Activated CD4-positive, alpha-beta T cell treated with anti-CD3 and anti-CD28 coated beads, Interleukin-2, Interleukin-6, amounts not matched to agents 100 ng/mL and 50 ng/mL, durations not matched to agents 16 hours and 8 hours (primary cell): ENCODE results near the gene DSN1.
A peak's percentile ranks its signal among the peaks of the same experiment; 100 is the strongest.

Source experiments
- DNase-seq: peaks from one replicate; pipeline ENCODE4 v3.0.0-alpha.2; 2020

The DSN1 gene

DNA sequence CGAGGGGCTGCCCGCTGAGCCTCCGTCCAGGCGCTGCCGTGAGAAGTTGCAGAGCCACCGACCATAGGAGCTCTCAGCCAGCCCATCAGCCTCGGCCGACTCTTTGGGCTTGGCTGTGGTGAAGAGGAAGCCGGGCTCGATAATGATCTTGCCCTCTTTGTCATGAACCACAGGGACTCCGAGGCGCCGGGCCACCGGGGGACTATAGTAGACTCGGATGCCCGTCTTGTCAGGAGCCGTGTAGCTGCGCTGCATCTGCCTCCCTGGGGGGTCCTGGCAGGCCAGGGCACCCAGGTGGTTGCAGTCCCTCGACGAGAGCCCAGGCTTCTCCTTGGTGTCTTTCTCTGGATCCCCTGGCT lies 20.5 kb upstream of the DSN1 start:
- no peak for DNase-seq

DNA sequence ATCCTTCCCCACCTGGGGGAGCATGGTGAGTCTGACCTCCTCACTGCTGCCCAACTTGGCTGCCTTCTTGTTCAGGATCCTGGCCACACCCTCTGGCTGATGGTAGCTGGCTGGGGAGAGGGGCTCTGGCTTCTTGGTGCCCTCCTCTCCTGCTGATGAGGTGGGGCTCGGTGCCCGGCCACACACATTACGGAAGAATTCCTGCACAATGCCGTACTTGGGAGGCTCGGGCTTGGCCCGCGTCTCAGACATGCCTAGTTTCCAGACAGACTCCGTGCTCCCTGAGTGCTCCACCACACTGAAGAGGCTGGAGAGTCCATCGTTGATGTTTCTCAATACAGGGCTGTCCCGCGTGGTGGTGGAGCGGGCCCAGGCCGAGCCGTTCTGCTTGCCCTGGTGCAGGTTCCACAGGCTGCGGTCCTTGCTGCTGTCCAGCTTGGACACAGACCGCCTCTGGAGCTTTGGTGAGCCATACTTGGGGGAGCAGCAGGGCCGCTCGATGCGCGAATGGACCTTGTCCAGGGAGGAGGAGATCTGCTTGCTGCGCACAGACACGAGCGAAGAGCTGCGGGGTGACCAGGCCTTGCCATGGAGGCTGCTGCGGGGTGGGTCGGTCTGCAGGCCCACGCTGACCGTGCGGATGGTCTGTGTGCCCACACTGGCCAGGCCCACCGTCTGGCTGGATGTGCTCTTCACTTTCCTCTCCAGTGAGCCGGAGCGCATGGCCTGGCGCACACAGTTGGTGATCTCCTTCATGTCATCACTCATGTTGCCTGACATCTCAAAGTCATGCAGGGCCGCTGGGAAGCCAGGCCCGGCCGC lies 19.9 kb upstream of the DSN1 start:
- no peak for DNase-seq

DNA sequence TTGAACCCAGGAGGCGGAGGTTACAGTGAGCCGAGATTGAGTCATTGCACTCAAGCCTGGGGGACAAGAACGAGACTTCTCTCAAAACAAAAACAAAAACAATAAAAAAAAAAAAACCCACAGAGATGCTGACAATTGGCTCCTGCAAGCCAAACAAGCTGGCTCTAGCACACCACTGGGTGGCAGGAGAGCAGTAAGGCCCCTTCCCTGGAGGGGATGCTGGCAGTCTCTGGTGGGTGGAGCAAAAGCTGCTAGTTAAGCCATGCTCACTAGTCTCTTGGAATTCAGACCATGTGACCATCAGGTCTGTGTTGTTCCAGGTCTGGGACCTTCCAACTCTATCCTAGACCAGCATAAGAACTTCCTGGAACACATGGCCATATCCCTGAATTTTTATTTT lies 18.9 kb upstream of the DSN1 start:
- peak; percentile 21 for DNase-seq

DNA sequence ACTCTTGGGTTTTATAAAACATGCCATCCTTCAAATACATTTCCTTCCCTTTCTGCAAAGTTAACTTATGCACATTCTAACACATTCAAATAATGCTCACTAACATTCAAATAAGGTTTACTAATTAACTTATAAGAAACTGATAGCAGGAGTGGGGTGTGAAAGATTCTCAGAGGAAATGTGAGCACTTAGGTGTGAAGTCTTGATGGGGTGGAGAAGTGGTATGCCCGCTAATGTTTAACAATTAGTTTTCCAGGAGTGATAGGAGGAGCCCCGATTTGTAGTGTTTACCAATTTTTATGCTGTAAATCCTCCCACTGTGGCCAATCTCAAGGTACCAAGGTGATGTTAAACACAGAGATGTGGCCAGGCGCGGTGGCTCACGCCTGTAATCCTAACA lies 18.3 kb upstream of the DSN1 start:
- no peak for DNase-seq

DNA sequence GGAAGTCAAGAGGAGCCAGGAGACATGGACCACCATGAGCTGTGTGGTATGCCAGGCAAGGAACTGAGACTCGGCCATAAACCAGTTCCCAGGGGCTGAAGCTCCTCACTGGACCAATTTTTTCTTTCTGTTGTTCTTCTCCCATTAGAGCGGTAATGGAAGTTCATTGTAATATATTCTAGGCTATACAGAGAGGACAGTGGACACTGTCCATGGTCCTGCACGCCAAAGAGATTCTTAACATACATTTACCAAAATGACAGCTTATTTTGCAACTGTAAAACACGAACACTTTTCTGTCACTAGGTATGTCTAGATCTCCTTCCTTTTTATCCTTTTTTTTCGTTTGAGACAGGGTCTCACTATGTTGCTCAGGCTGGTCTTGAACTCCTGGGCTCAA lies 13.1 kb upstream of the DSN1 start:
- DNase-seq: no peak

DNA sequence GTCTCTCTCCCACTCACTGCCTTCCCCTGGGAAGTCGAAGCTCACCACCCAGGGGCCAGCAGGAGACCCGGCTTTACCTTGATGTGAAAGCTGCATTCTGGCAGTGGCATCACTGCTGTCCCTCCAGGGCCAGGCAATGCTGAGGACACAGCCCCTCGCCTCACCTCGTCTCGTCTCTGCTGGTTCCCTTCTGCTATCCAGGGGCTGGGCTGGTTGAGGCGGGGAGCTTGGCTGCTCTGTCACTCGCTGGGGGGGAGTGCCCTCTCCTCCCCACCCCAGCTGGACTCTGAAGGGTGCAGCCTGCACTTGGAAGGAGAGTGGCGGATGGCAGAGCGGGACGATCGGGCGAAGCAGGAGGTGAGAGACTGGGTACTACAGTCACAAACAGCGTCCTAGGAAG lies 12.7 kb upstream of the DSN1 start:
- DNase-seq: no peak

DNA sequence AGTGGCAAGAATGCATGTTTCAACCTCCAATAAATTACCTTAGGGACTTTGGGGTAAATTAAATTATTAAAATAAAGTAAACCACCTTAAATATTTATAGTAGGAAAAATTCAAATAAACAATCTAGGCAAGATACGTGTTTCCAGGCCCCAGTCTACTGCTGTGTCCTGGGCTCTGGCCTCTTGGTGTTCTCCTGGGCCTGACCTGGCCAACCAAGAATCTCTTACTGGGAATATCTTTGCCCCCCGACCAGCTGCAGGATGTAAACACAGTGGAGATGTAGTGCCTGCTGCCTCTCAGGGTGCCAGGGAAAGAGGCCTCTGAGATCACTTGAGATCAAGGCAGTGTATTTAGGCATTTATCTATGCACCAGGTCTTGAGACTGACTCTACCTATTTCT lies 11.7 kb upstream of the DSN1 start:
- DNase-seq: no peak

DNA sequence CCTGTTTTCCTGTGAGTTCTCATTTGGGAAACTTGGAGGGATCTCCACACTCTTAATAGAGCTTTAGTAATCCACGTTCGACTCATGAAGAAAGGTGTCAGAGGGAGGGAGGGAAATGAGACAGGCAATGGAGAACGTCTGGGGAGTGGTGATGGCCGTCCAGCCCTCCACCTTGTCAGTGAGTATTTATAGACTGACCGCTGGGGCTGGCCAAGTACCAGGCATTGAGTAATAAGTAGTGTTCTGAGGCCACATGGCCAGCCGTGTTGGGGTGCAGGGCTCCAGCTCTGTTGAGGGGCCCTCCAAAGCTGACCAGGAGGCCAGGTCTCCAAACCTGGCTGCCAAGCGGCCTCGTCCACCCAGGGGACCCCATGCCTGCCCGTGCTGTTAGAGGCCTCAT lies 11.3 kb upstream of the DSN1 start:
- no peak for DNase-seq

DNA sequence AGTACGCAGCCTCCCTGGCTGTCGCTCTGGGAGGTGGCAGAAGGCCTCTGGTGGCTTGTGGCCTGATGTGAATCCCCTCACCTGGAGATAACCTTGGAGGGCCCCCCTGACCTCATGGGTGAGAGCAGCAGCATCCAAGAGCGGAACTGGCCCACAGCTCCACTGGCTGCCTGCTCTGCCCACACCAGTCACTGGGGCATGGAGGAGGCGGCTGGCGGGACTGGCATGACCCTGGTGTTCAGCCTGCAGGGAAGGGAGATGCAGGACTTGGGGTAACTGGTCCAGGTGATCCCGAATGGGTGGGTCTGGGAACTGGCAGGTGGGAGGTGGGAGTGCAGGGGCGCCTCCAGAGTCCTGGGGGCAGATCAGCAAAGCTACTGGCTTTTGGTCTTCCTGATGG lies 10.6 kb upstream of the DSN1 start:
- no peak for DNase-seq

DNA sequence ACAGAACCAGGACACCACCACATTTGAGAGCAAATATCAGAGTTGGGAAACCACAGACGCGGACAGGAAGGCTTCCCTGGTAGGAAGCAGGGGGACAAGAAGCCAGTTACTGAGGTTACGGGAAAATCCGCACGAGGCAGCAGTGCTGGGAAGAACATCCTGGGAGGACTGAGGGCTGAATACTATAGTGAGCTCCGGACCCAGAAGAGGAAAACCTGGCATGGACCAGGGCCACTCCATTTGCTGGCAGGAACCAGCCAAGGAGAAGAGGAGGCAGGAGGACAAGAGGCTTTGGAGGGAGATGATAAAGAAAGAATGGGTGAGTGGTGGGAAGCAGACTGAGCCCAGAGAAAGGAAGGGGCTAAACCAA lies 6.1 kb upstream of the DSN1 start:
- no peak for DNase-seq

DNA sequence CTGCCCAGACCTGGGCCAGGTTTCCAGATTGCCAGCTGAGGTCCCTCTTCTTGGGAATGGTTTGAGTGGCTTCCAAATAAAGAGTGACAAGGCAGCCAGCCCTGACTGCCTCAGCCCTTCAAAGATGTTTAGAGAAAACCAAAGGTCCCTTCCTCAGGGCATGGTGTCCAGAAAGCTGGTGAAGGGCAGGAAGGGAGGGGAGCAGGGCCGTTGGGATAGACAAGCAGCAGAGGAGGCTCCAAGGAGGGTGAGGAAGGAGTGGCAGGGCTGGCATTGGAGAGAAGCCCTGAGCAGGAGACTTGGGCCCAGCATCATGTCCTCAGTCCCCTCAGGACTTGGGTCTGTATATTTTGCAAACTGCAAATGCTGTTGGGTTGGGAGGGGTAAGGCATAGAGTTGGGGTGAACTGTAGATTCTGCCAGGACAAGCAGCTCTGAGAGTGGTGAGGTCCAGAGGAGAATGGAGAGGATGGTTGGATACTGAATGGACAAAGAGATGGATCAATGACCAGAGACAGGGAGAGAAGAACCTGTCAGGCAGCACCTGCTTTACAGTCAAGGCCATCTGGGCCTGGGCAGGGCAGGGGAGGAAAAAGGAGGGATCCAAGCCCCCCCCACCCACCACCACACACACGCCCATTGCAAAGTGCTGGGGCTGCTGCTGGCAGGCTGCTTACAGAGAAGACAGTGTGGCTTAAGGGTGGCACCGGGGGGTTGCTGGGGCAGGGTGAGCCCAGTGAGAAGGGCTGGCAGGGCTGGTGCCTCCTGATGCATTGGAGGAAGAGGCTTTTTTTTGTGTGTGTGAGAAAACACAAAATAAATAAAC lies 5.5 kb upstream of the DSN1 start:
- DNase-seq: no peak

DNA sequence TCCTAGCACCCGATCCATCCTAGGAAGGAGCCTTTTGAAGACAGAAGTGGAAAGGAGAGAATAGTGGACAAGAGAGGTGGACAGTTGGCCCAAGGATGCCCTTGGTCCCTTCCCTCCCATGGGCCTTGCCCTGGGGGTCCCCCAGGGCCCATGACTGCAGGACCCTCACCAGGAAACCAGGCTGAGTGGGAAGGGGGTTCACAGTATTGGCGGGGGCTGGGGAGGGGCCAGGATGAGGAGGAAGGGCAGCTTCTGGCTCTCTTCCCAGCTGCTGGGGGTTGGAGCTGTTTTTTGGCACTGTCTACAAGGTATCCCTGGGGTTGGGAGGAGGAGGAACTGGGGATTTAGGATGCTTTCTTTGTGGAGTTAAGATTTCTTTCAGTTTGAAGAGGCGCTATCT lies 4.0 kb upstream of the DSN1 start:
- no peak for DNase-seq

DNA sequence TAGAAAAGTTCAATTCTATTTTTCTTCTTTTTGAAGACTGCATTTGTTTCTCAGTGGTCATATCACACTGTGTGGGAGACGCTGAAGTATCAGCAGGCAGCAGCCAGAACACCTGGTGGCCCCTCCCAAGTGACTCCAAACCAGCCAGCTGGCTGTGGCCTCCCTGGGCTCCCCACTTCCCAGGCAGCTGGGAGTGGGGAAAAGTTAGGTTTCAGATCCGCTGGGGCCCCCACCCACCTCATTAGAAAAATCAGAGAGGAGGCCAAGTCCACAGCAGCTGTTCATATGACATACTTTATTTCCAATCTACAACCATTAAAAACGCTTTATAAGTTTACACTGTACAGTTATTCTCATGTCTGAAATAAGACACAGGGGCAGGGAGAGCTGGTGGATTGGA lies 3.6 kb upstream of the DSN1 start:
- DNase-seq: no peak

DNA sequence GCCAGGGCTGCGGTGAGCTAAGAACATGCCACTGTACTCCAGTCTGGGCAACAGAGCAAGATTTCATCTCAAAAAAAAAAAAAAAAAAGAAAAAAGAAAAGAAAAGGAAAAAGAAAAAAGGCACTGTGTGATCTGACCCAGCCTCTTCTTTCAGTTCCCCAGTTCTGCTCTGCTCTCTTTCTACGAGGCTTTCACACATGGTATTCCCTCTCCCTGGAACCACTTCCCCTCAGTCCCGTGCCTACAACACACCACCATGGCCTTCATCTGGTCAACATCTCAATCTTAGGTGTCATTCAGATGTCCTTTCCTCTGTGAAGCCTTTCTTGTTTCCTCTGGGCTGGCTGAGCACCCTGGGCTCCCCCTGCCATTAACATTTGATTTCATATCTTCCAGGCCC lies 2.3 kb upstream of the DSN1 start:
- DNase-seq: no peak

DNA sequence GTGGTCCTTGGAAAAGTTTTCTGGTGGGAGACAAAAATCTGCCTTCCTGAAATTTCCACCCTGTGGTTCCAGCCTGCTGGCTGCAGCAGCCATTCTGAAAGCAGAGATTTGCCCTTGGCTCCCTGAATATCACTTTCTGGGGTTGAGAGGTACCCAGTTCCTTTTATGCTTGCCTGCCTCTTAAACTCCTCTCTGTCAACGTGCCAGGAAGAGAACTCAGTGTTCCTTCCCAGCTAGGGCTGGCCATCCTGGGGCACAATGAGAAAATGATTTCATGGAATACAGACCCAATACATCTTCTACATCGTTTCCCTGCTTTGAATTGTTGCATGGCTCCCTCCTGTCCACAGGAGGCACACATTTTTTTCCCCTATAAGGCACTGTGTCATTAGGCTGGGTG lies 1.6 kb upstream of the DSN1 start:
- DNase-seq: no peak

DNA sequence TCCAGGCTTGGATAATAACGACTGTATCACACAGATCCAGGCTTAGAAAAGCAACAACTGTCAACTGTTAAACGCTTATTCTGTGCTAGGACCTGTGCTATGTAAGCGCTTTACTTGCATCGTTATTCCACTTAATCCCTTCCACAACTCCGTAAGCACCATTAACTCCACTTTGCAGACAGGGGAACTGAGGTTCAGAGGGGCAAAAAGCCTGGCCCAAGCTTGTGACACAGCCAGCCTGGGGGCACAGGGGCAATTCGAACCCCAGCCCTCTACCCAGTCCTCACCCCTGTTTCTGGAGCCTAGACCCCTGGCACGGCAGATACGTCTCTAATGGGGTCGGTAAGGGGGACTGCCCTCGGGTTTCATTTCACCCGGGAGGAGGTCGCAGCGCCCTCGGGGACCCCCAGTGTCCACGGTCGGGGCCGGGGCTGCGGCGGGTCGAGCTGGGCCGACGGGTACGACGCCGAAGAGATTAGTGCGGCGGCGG lies 411 bp downstream of the DSN1 start:
- no peak for DNase-seq

DNA sequence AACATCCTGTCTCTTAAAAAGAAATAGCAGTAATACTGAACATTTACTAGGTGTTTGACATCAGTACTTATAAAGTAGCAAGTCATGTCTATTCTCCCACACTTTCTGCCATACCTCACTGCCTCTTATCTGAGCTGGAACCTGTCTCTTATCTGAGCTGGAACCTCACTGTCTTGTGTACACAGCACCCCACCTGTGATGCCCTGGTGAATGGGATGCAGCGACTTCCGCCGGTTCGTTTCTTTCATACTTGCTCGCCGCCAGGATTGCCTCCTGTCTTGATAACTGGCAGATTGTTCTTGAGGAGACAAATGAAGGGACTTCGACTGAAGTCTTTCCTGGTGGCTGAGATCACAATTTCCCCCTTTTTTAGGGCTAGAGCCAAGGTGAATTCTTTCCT lies 2.9 kb downstream of the DSN1 start:
- DNase-seq: no peak

DNA sequence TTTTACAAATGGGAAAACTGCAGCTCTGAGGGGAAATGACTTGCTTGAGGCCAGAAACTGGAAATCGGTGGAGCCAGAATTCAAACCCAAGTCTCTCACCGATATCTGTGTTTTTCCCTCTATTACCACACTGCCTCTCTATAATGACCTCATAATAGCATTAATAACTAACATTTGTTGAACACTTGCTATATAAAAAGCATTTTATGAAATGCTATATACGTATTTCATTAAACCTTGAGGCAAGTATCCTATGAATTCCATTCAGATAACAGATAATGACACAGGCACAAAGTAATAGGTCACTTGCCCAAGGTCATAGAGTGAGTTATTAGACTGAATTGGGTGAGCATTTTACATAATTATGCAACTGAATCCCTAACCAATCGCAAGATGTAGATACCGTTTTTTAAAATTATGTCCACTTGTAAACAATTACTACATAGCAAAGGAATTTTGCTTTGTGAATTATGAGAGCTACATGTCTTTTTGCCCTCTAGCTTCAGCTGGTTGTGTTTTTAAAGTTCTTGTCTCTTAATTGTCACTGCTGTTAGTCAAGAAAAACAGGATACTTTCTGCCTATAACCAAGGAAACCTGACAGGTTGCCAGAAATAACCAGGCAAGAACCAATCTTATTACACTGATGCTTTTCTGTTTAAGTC lies 4.7 kb downstream of the DSN1 start:
- no peak for DNase-seq

DNA sequence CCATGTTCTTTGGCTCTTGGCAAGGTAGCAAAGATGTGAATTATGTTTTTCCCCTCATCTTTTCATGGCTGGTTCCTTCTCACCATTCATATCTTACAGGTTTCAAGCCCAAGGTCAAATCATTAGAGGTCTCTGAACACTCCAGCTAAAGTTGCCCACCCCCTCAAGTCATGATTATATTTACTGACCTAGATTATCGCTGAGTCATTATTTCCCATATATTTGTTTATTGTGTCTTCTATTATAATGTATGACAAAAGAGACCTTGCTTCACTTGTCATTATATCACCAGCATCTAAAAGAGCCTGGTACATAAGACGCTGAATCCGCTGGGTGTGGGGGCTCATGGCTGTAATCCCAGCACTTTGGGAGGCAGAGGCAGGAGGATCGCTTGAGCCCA lies 12.4 kb downstream of the DSN1 start:
- DNase-seq: no peak

DNA sequence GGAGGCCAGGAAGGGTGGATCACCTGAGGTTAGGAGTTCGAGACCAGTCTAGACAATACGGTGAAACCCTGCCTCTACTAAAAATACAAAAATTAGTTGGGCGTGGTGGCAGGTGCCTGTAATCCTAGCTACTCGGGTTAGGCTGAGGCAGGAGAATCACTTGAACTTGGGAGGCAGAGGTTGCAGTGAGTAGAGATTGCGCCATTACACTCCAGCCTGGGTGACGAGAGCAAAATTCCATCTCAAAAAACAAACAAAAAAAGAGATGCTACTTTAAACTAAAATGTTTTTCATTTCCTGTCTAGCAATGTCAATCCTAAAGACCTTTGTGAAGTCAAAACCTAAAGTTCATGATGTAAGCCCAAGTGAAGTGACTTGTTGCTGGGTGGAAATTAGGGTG lies 12.9 kb downstream of the DSN1 start:
- no peak for DNase-seq

DNA sequence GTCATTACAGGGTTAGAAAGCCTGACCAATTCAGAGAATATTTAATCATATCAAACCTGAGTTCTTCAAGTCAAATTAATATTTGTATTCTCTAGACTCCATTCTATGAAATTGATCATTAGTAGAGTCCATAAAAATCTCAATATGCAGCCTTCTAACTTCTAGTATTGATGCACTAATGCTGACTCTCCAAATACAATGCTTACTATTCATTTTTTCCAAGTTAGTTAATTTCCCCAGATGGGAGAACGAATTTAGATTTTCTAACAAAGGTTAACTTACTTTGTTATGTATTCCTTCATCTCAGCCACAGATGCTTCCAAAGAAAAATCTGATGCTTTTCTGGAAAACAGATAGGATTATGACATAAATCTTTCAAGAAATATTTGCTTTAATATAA lies 15.3 kb downstream of the DSN1 start:
- DNase-seq: no peak

DNA sequence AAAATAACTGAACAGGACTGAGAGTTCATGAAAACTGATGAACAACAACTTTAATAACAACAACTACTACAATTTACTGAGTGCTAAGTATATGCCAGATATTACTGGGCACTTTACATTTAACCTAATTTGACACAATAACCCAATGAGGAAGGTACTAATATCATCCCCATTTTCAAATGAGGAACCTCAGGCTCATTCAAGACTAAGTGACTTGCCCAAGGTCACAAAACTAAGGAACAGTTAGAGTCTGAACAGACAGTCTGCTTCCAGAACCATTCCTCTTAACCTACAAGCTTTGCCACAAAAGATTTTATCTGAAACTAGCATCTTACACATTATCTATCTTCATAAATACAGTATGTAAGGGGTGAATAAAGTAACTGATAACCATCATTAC lies 17.1 kb downstream of the DSN1 start:
- DNase-seq: no peak

DNA sequence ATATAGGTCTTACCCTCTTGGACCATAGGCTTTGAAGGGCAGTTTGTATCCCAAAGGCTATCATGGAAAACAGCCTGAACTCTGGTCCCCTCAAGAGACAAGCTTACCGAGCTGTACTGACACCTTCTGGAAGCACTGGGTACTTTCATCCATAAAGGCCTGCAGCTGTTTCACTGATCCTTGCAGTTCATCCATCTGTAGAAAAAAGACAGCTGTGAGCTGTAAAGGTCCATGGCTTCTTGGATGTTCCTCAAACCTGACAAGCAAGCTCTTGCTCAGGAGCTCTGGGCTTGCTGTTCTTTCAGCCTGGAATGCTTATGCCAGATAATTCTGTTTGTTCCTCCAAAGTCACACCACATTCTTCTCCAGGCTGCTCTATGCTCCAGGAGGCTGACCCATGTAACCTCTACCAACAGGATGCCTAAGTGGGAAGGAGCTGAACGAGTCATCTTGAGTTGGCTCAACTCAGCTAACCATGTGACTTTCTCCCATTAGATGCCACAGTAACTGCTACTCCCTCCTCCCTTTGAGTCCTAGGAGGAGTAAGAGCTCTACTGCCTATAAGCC lies 18.8 kb downstream of the DSN1 start:
- DNase-seq: peak; percentile 54

DNA sequence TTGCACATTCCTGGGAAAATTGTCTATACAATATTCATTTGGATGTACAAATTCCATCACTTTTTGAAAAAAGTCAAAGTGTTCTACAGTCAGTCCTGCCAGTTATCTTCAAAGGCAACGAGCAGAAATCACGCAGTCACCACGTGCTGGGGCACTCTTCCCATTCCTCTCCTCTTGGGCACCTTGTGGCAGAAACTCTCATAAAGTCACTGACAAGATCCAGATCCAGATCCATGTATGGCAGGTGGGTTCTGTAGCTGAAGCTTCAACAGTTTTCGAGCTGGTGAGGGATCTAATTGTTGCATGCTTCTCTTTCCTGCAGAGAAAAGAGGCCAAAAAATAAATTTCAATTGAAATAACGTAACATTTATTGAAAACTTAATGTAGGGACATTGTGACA lies 21.0 kb downstream of the DSN1 start:
- no peak for DNase-seq
